H1 (cell line): ENCODE measurements around the gene TMEM225B. TPM values are rescaled to one million over a fixed set of nuclear protein-coding genes. Genes with fewer than 3 reads are reported as not detected.

ENCODE experiments used
- CTCF ChIA-PET: fragments of 300-600 bp; sonication (Branson Sonifier 250); formaldehyde crosslinking; loops from one replicate; lab custom pipeline; 2021; ENCODE audit not compliant: partially characterized antibody; lab: Charles Lee
- POLR2A ChIA-PET: fragments of 300-600 bp; sonication (Branson Sonifier 250); formaldehyde crosslinking; loops from one replicate; lab custom pipeline; 2021; ENCODE audit warnings: inconsistent platforms; ENCODE audit not compliant: partially characterized antibody; lab: Charles Lee
- DNase-seq, 2 experiments: peaks; one replicate each; pipeline versions ENCODE4 v3.0.0 to v3.0.0-alpha.2; 2010 to 2022; ENCODE audit warnings: low spot score in 2 of 2, low read depth in 1 of 2, mixed read lengths in 1 of 2
- FAIRE-seq: peaks from 2 replicates; lab custom pipeline; 2011; peaks lifted over from hg19 to GRCh38; lab: Jason Lieb, UNC
- H2AFZ ChIP-seq: 2 replicates; pipeline ENCODE4 v1.8.1; 2012; ENCODE audit warnings: low read length, inconsistent platforms
- H2AK5ac ChIP-seq: 2 replicates; pipeline ENCODE4 v1.6.1; 2013; ENCODE audit warnings: low read depth, low read length
- H2BK120ac ChIP-seq: replicated peaks from 2 replicates; pipeline ENCODE3; 2013; ENCODE audit warnings: low read depth, low read length, inconsistent platforms
- H2BK12ac ChIP-seq: 2 replicates; pipeline ENCODE4 v1.6.1; 2013; ENCODE audit warnings: low read depth, low read length
- H2BK15ac ChIP-seq: 2 replicates; pipeline ENCODE4 v1.6.1; 2013; ENCODE audit warnings: low read length
- H2BK20ac ChIP-seq: 2 replicates; pipeline ENCODE4 v1.6.1; 2013; ENCODE audit warnings: low read length
- H2BK5ac ChIP-seq: 2 replicates; pipeline ENCODE4 v1.6.1; 2013; ENCODE audit warnings: low read depth, low read length
- H3K14ac ChIP-seq: 2 replicates; pipeline ENCODE4 v1.6.1; 2013; ENCODE audit warnings: inconsistent platforms; ENCODE audit not compliant: insufficient read length
- H3K18ac ChIP-seq: 2 replicates; pipeline ENCODE4 v1.6.1; 2013; ENCODE audit warnings: low read length; ENCODE audit errors: extremely low read depth
- H3K23ac ChIP-seq: 2 replicates; pipeline ENCODE4 v1.6.1; 2013; ENCODE audit warnings: inconsistent platforms; ENCODE audit not compliant: insufficient read length
- H3K23me2 ChIP-seq: 2 replicates; pipeline ENCODE4 v1.6.1; 2013; ENCODE audit warnings: low read depth, low read length
- H3K27ac ChIP-seq: 2 replicates; pipeline ENCODE4 v1.6.1; 2011; ENCODE audit warnings: low read depth, low read length, inconsistent platforms
- H3K27me3 ChIP-seq, 4 experiments: replicated peaks in 1 of 4; 1 replicate in 1 of 4; 2 replicates in 3 of 4; pipeline versions ENCODE4 v1.6.1 to v1.8.1; 2011 to 2013; ENCODE audit warnings: low read length in 3 of 4, mild to moderate bottlenecking in 3 of 4, inconsistent platforms in 2 of 4, mixed read lengths in 2 of 4, moderate library complexity in 1 of 4; ENCODE audit not compliant: control insufficient read depth in 3 of 4, insufficient read depth in 3 of 4; ENCODE audit errors: extremely low read depth in 1 of 4
- H3K36me3 ChIP-seq, 4 experiments: 2 replicates each; pipeline versions ENCODE4 v1.6.1 to v1.8.1; 2011 to 2013; ENCODE audit warnings: mild to moderate bottlenecking in 4 of 4, low read length in 3 of 4, moderate library complexity in 2 of 4, control low read depth in 1 of 4, inconsistent platforms in 1 of 4; ENCODE audit not compliant: insufficient read depth in 4 of 4, control insufficient read depth in 2 of 4
- H3K4ac ChIP-seq: replicated peaks from 2 replicates; pipeline ENCODE3; 2013; ENCODE audit warnings: low read length, low read depth, mixed read lengths, inconsistent platforms; ENCODE audit not compliant: insufficient read length
- H3K4me1 ChIP-seq, 4 experiments: replicated peaks in 1 of 4; 1 replicate in 1 of 4; 2 replicates in 3 of 4; pipeline versions ENCODE4 v1.6.1 to v1.8.1; 2011 to 2013; ENCODE audit warnings: low read length in 3 of 4, inconsistent platforms in 2 of 4, mixed read lengths in 1 of 4; ENCODE audit not compliant: insufficient read depth in 4 of 4, control insufficient read depth in 3 of 4
- H3K4me2 ChIP-seq, 2 experiments: 2 replicates each; pipeline versions ENCODE4 v1.6.1 to v1.8.1; 2011 to 2013; ENCODE audit warnings: low read depth in 2 of 2, low read length in 2 of 2, control low read depth in 1 of 2, inconsistent platforms in 1 of 2, mild to moderate bottlenecking in 1 of 2; ENCODE audit not compliant: insufficient read depth in 1 of 2
- H3K4me3 ChIP-seq, 4 experiments: fragments of 200-600, 300-600 bp in 1 of 4; sonication (generic), shearing (Covaris generic), sonication (Bioruptor Twin) in 1 of 4; 2 replicates each; pipeline versions ENCODE4 v1.5.1 to v1.8.1; 2011 to 2016; ENCODE audit warnings: low read length in 4 of 4, low read depth in 3 of 4, control low read depth in 2 of 4, inconsistent platforms in 2 of 4, mild to moderate bottlenecking in 2 of 4, mixed read lengths in 1 of 4, moderate library complexity in 1 of 4; ENCODE audit not compliant: insufficient read depth in 2 of 4; ENCODE audit errors: extremely low read depth in 1 of 4
- H3K56ac ChIP-seq: replicated peaks from 2 replicates; pipeline ENCODE3; 2013; ENCODE audit warnings: low read depth, mild to moderate bottlenecking, mixed read lengths, low read length, inconsistent platforms; ENCODE audit not compliant: insufficient read length
- H3K79me1 ChIP-seq: 2 replicates; pipeline ENCODE4 v1.6.1; 2013; ENCODE audit warnings: low read depth, low read length, control low read depth
- H3K79me2 ChIP-seq, 2 experiments: 2 replicates each; pipeline versions ENCODE4 v1.6.1 to v1.8.1; 2012 to 2013; ENCODE audit warnings: low read length in 2 of 2, mild to moderate bottlenecking in 2 of 2, inconsistent platforms in 1 of 2; ENCODE audit not compliant: insufficient read depth in 2 of 2, control insufficient read depth in 1 of 2
- H3K9ac ChIP-seq, 4 experiments: replicated peaks in 1 of 4; 1 replicate in 1 of 4; 2 replicates in 3 of 4; pipeline versions ENCODE4 v1.6.1 to v1.8.1; 2011 to 2013; ENCODE audit warnings: low read depth in 3 of 4, low read length in 3 of 4, control low read depth in 2 of 4, mild to moderate bottlenecking in 2 of 4, moderate library complexity in 2 of 4, inconsistent platforms in 1 of 4; ENCODE audit errors: extremely low read depth in 1 of 4
- H3K9me3 ChIP-seq, 2 experiments: 2 replicates each; pipeline versions ENCODE4 v1.6.1 to v1.8.1; 2012 to 2013; ENCODE audit warnings: mild to moderate bottlenecking in 2 of 2, moderate library complexity in 2 of 2, control low read depth in 1 of 2, inconsistent platforms in 1 of 2, low read depth in 1 of 2, low read length in 1 of 2, mixed read lengths in 1 of 2; ENCODE audit not compliant: insufficient read depth in 2 of 2
- H4K20me1 ChIP-seq, 2 experiments: replicated peaks in 1 of 2; 2 replicates each; pipeline versions ENCODE3 to v1.8.1; 2011 to 2013; ENCODE audit warnings: inconsistent platforms in 2 of 2, low read length in 2 of 2, mild to moderate bottlenecking in 1 of 2; ENCODE audit not compliant: insufficient read depth in 2 of 2, control insufficient read depth in 1 of 2
- H4K5ac ChIP-seq: 2 replicates; pipeline ENCODE4 v1.6.1; 2013; ENCODE audit warnings: low read length, low read depth, mixed read lengths, inconsistent platforms; ENCODE audit not compliant: insufficient read length
- H4K8ac ChIP-seq: 2 replicates; pipeline ENCODE4 v1.8.0; 2013; ENCODE audit warnings: mild to moderate bottlenecking, moderate library complexity, low read length, inconsistent platforms; ENCODE audit not compliant: insufficient read depth; ENCODE audit errors: extremely low read depth
- H4K91ac ChIP-seq: replicated peaks from 2 replicates; pipeline ENCODE3; 2013; ENCODE audit warnings: low read length, mixed read lengths, inconsistent platforms; ENCODE audit not compliant: insufficient read length
- CHD2 ChIP-seq: IDR thresholded peaks from 2 replicates; pipeline ENCODE4 v1.6.1; 2012; ENCODE audit warnings: low read length, improper control_type of control experiment
- EP300 ChIP-seq, 2 experiments: IDR thresholded peaks; 1 replicate in 1 of 2; 2 replicates in 1 of 2; pipeline ENCODE4 v1.6.1; 2011 to 2012; ENCODE audit warnings: low read depth in 2 of 2, low read length in 2 of 2, mild to moderate bottlenecking in 2 of 2, borderline replicate concordance in 1 of 2, inconsistent platforms in 1 of 2, moderate library complexity in 1 of 2
- JUND ChIP-seq: IDR thresholded peaks from 2 replicates; pipeline ENCODE4 v1.6.1; 2011; ENCODE audit warnings: mild to moderate bottlenecking, improper control_type of control experiment, low read length
- KDM5A ChIP-seq: fragments of 200-600 bp; IDR thresholded peaks from 2 replicates; pipeline ENCODE4 v1.7.1; 2012; ENCODE audit warnings: mild to moderate bottlenecking, low read length, inconsistent platforms, mixed read lengths
- RFX5 ChIP-seq: IDR thresholded peaks from 2 replicates; pipeline ENCODE4 v1.6.1; 2011; ENCODE audit warnings: low read depth, low read length, improper control_type of control experiment, borderline replicate concordance
- SIRT6 ChIP-seq: IDR thresholded peaks from one replicate; pipeline ENCODE4 v1.7.1; 2012; ENCODE audit warnings: low read length, inconsistent platforms
- SP2 ChIP-seq: IDR thresholded peaks from 2 replicates; pipeline ENCODE4 v1.6.1; 2012; ENCODE audit warnings: mild to moderate bottlenecking, low read length, inconsistent platforms
- SUZ12 ChIP-seq: fragments of 200-600 bp; sonication (generic); IDR thresholded peaks from 2 replicates; pipeline ENCODE4 v1.6.1; 2012; ENCODE audit warnings: mild to moderate bottlenecking, inconsistent platforms, low read length, moderate library complexity, mixed read lengths
- WGBS, 2 experiments: shearing (Covaris generic) in 1 of 2; methylation state at CpG; one replicate each; pipeline versions ENCODE4 v1.1.6 to v1.1.7; 2013 to 2015; ENCODE audit warnings: low lambda C conversion rate in 2 of 2, mixed read lengths in 2 of 2, inconsistent platforms in 1 of 2, low coverage in 1 of 2, missing lambda C conversion rate in 1 of 2; ENCODE audit not compliant: insufficient replicate concordance in 2 of 2, insufficient coverage in 1 of 2, insufficient read length in 1 of 2; ENCODE audit errors: extremely low coverage in 1 of 2, missing lambda C conversion rate in 1 of 2; 5-methylcytosine and 5-hydroxymethylcytosine counted together
- polyA plus RNA-seq, 7 experiments: library from polyadenylated mRNA; depleted of rRNA in 3 of 7; stranded (reverse) in 5 of 7; unstranded in 2 of 7; fragments of >200 nt in 5 of 7; fragments of 200-250 nt in 2 of 7; gene quantifications; 1 replicate in 5 of 7; 2 replicates in 1 of 7; 4 replicates in 1 of 7; pipeline versions ENCODE4 v1.2.1 to v1.2.3, GENCODE V29; 2011 to 2013; ENCODE audit warnings: missing spikeins in 2 of 7, mixed read lengths in 2 of 7
- total RNA-seq: library from RNA; stranded (reverse); fragmentation: NEBNext Ultra II Directional; extraction: Animal tissue kit (Norgen Biotek cat#: 25700); gene quantifications from 2 replicates; pipeline ENCODE4 v1.2.1, GENCODE V29; 2021
- TF ChIP-seq, protein P1 (sequence below), 3 experiments: IDR thresholded peaks; 1 replicate in 2 of 3; 2 replicates in 1 of 3; pipeline versions ENCODE4 v1.5.1 to v1.6.1; 2011; ENCODE audit warnings: low read length in 3 of 3, mild to moderate bottlenecking in 3 of 3, inconsistent platforms in 2 of 3, low read depth in 1 of 3, moderate library complexity in 1 of 3; ENCODE audit not compliant: insufficient read depth in 1 of 3; ENCODE audit errors: control extremely low read depth in 1 of 3

The TMEM225B gene
- total and polyA plus RNA-seq, 2 of the 8 experiments (the other 6 are each of a cell fraction or from before 2014, with no cell fraction given): 0.68 TPM; not detected in 1

- FAIRE-seq (no peak), DNase-seq (no peak)
- Histone ChIP-seq H3K9ac (no peak overlapping the region), H2BK20ac (no peak overlapping the region), H3K4me3 (no peak overlapping the region), H3K4ac (no peak overlapping the region), H2BK15ac (no peak overlapping the region), H3K79me2 (peaks cover 5 to 38% of the 10 kb centered on the region in 2 experiments), H4K20me1 (peaks cover 0 to 15% of the 10 kb centered on the region in 2 experiments), H3K4me1 (peaks cover 0 to 4% (median 0%) of the 10 kb centered on the region in 4 experiments; a peak in 5 of 7 replicates), H2BK5ac (no peak overlapping the region), H3K9me3 (no peaks in the 10 kb centered on the region), H3K4me2 (no peak overlapping the region), H3K27me3 (no peaks in the 10 kb centered on the region), H4K5ac (no peak overlapping the region), H3K79me1 (peaks cover 7% of the 10 kb centered on the region), H2AK5ac (no peak overlapping the region), H4K8ac (no peak overlapping the region), H2AFZ (no peak overlapping the region), H3K18ac (no peak overlapping the region), H3K14ac (no peak overlapping the region), H3K23ac (no peak overlapping the region), H3K36me3 (peaks cover 18 to 55% (median 37%) of the 10 kb centered on the region in 4 experiments), H3K27ac (no peak overlapping the region), H3K56ac (no peak overlapping the region), H2BK120ac (no peak overlapping the region), H3K23me2 (peaks cover 3% of the 10 kb centered on the region), H2BK12ac (no peak overlapping the region), H4K91ac (no peak overlapping the region)
- CTCF ChIA-PET: interaction anchor here (0.8 kb wide), 1 partner anchor 41 kb away, joined by 3 read pairs; no protein-coding TSS in a partner anchor
- TF ChIP-seq KDM5A: no peak
- TF ChIP-seq EP300 (IDR thresholded peaks at IDR 0.05; ENCODE audit: borderline replicate concordance in 1 of 2, low read depth in 2 of 2, low read length in 2 of 2): no peak
- no peak for TF ChIP-seq RFX5
- no peak for TF ChIP-seq SUZ12
- TF ChIP-seq SP2: no peak
- TF ChIP-seq SIRT6: no peak
- TF ChIP-seq CHD2: no peak
- TF ChIP-seq JUND: no peak
- TF ChIP-seq, protein P1, sequence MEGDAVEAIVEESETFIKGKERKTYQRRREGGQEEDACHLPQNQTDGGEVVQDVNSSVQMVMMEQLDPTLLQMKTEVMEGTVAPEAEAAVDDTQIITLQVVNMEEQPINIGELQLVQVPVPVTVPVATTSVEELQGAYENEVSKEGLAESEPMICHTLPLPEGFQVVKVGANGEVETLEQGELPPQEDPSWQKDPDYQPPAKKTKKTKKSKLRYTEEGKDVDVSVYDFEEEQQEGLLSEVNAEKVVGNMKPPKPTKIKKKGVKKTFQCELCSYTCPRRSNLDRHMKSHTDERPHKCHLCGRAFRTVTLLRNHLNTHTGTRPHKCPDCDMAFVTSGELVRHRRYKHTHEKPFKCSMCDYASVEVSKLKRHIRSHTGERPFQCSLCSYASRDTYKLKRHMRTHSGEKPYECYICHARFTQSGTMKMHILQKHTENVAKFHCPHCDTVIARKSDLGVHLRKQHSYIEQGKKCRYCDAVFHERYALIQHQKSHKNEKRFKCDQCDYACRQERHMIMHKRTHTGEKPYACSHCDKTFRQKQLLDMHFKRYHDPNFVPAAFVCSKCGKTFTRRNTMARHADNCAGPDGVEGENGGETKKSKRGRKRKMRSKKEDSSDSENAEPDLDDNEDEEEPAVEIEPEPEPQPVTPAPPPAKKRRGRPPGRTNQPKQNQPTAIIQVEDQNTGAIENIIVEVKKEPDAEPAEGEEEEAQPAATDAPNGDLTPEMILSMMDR (IDR thresholded peaks at IDR 0.05; ENCODE audit: control extremely low read depth in 1 of 3, insufficient read depth in 1 of 3, low read depth in 1 of 3, low read length in 3 of 3): no peak
- POLR2A ChIA-PET: interaction anchor here (0.9 kb wide), 1 partner anchor 11 kb away, joined by 4 read pairs; no protein-coding TSS in a partner anchor
- WGBS, 2 experiments: 90% methylated on average over 9 of the region's 9 CpGs; no CpG with 5 or more reads in 1 of the 2 experiments
Measured at GRCh38 chr7:99562114-99562784, 35.8 kb upstream of the TMEM225B start.
